GM21723 (cell line): ENCODE data around the gene DIP2C.
"Not testable (repeated sequence)": the region's sequence is repeated elsewhere in the genome, so short reads cannot be mapped to it uniquely, and the experiment has no call there.

Experiments
- ATAC-seq: cut with Tn5 transposase; IDR thresholded peaks from one replicate; pipeline ENCODE4 v1.9.1; 2021; ENCODE audit warnings: mild to moderate bottlenecking, moderate library complexity; ENCODE audit not compliant: unreplicated experiment

The DIP2C gene

GRCh38 chr10:474946-475345 lies 214.5 kb downstream of the DIP2C start:
- no peak for ATAC-seq

- no peak for ATAC-seq
Observed at GRCh38 chr10:474406-474805, 215.1 kb downstream of the DIP2C start.

GRCh38 chr10:472241-472910 lies 217.1 kb downstream of the DIP2C start:
- no peak for ATAC-seq

GRCh38 chr10:470339-471003 lies 219.0 kb downstream of the DIP2C start:
- no peak for ATAC-seq

GRCh38 chr10:469947-470338 lies 219.5 kb downstream of the DIP2C start:
- no peak for ATAC-seq

- no peak for ATAC-seq
Observed at GRCh38 chr10:459743-460142, 229.7 kb downstream of the DIP2C start.

GRCh38 chr10:458421-458851 lies 231.0 kb downstream of the DIP2C start:
- no peak for ATAC-seq

- no peak for ATAC-seq
Observed at GRCh38 chr10:456486-456885, 233.0 kb downstream of the DIP2C start.

- no peak for ATAC-seq
Observed at GRCh38 chr10:454860-455259, 234.6 kb downstream of the DIP2C start.

GRCh38 chr10:453647-454046 lies 235.8 kb downstream of the DIP2C start:
- no peak for ATAC-seq

GRCh38 chr10:452512-453426 lies 236.7 kb downstream of the DIP2C start:
- no peak for ATAC-seq

- no peak for ATAC-seq
Observed at GRCh38 chr10:451856-452255, 237.6 kb downstream of the DIP2C start.

GRCh38 chr10:451021-451471 lies 238.4 kb downstream of the DIP2C start:
- peak; percentile 55 for ATAC-seq

GRCh38 chr10:450463-450862 lies 239.0 kb downstream of the DIP2C start:
- no peak for ATAC-seq

- not testable (repeated sequence) for ATAC-seq
Observed at GRCh38 chr10:449331-449730, 240.1 kb downstream of the DIP2C start.

- ATAC-seq: no peak
Observed at GRCh38 chr10:443459-443858, 246.0 kb downstream of the DIP2C start.

- ATAC-seq: no peak
Observed at GRCh38 chr10:442209-442608, 247.3 kb downstream of the DIP2C start.

GRCh38 chr10:441659-442058 lies 247.8 kb downstream of the DIP2C start:
- ATAC-seq: no peak

- ATAC-seq: no peak
Observed at GRCh38 chr10:440127-440526, 249.3 kb downstream of the DIP2C start.

GRCh38 chr10:437698-438490 lies 251.6 kb downstream of the DIP2C start:
- ATAC-seq: no peak
